GM19452 (cell line): ENCODE measurements around the gene ZC3H18.
A peak's percentile ranks its signal among the peaks of the same experiment; 100 is the strongest.

Experiments used
- ATAC-seq: cut with Tn5 transposase; IDR thresholded peaks from one replicate; pipeline ENCODE4 v1.9.1; 2021; ENCODE audit not compliant: unreplicated experiment

The ZC3H18 gene

GRCh38 chr16:88548985-88549384 lies 21.2 kb upstream of the ZC3H18 start:
- no peak for ATAC-seq

DNA sequence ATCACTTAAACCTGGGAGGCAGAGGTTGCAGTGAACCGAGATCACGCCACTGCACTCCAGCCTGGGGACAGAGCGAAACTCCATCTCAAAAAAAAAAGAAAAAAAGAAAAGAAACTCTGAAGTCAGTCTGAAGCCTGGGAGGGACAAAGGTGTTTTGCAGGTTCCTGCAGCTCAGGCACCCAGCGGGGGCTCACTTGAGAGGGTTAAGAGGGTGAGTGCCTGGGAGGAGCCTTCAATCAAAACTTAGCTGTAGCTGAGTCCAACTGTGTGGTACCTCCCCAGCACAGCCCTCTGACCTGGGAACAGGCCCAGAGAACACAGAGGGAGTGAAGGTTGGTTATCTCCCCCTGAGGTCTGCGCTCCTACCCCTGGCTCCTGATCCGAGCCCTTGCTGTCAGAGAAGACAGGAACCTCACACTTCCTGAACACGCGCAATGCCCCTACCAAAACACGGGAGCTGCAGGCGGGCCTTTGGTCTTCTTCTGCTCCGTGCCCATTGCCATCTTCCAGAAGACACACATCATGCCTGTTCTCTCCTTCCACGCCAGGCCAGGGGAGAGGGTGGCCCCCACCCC lies 20.4 kb upstream of the ZC3H18 start:
- no peak for ATAC-seq

- ATAC-seq = no peak
Observed at GRCh38 chr16:88550246-88550661, 19.9 kb upstream of the ZC3H18 start.

GRCh38 chr16:88552166-88552565 lies 18.0 kb upstream of the ZC3H18 start:
- no peak for ATAC-seq

- ATAC-seq = no peak
Observed at GRCh38 chr16:88552815-88553214, 17.4 kb upstream of the ZC3H18 start.

- no peak for ATAC-seq
Observed at GRCh38 chr16:88553739-88554138, 16.5 kb upstream of the ZC3H18 start.

DNA sequence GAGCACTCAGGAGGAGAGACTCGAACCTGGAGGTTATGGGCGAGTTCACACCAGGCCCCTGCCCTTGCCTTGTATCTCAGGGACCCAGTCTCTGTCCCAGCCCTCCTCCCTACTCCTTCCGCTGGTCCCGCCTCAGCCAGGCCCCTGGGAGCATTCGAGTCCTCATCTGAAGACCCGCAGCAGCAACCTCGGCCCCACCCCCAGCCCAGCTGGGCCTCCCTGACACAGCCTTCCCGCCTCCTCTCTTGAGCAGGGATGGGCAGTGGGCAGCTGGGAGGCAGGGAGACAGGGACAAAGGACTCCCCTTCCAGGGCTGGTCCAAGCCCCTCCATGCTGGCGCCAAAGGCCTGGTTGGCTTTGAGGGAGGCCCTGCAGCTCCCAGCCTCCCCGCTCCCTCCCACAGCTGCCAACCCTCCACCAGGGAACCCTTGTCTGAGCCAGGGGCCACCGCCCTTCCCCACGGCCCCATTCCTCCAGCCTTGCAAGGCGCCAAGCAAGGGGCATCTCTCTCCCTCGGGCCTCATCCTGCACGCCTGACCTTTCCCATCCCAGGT lies 15.4 kb upstream of the ZC3H18 start:
- ATAC-seq = no peak

- ATAC-seq = no peak
Observed at GRCh38 chr16:88556294-88556988, 13.8 kb upstream of the ZC3H18 start.

- no peak for ATAC-seq
Observed at GRCh38 chr16:88558457-88559442, 11.5 kb upstream of the ZC3H18 start.

DNA sequence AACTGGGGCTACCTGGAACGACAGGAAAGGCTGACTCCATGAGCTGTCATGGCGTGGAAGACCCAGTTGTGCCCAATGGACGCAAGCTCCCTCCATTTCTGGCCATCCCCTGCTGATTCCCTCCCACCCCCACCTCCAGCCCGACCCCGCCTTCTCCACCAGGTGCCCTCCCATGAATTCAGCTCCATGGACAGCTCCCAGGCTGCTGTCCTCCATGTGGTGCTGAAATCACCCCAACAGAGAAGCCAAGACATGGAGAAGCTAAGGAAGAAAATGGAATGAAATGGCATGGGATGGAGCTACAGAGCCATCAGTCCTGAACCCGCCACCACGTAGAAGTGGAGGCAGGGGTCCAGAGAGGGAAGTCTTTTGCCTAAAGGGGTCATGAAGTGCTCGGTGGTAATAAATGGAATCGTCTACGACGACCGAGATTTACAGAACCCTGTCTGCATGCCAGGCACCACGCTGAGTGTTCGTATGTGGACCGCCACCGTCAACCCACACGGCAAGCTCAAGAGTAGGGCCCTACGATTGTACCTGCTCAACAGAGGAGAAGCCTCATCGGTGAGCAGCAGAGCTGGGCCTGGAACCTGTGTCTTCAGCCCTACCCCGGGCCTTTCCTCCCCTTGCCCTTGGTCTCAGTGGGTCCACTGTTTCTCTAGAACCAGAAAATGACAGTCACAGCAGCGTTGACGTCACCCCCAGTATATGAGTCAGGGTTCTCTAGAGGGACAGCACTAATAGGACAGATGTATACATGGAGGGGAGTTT lies 9.3 kb upstream of the ZC3H18 start:
- ATAC-seq = no peak

DNA sequence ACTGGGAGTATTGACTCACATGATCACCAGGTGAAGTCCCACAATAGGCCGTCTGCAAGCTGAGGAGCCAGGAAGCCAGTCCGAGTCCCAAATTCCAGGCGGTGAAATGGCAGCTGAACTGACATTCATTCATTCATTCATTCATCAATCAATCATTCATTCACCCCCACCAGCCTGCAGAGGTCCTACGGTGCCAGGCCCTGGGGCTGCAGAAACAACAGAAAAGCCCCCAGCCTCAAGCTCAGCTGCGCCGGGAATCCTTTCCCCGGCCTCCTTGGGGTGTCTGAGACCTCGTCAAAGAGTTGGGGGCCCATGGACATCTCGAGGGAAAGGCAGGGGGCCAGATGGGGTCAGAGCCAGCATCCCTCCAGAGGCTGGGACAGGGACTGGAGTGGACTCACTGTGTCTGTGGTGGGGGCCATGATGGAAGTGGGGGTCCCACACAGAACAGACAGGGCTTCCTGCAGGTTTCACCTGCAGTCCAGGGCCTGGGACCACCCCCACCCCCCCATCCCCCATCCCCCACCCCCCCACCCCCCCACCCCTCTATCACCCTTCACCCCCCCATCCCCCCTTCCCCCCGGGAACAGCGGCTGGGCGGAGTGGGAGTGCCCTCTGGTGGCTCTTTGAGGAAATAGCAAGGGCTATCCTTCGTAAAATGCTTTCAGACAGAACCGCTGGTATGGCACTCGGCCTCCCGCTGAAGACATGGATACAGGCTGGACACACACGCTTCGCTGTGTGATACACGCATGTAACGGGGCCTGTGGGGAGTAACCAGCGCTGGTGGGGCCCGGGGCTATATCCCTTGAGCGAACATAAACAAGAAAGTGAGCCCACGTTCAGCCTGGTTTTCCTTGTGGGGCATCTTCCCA lies 8.5 kb upstream of the ZC3H18 start:
- ATAC-seq = no peak

DNA sequence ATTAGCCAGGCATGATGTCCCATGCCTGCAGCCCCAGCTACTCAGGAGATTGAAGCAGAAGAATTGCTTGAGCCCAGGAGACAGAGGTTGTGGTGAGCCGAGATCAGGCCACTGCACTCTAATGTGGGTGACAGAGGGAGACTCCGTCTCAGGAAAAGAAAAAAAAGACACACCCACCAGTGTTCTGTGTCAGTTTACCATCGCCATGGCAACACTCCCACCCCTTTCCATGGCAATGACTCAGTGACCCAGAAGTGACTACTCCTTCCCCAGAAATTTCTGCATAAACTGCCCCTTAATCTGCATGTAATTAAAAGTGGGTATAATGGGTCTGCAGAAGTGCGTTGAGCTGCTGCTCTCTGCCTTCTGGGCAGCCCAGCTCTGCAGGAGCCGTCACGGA lies 4.0 kb upstream of the ZC3H18 start:
- no peak for ATAC-seq

- ATAC-seq = no peak
Observed at GRCh38 chr16:88568710-88569613, 1.2 kb upstream of the ZC3H18 start.

DNA sequence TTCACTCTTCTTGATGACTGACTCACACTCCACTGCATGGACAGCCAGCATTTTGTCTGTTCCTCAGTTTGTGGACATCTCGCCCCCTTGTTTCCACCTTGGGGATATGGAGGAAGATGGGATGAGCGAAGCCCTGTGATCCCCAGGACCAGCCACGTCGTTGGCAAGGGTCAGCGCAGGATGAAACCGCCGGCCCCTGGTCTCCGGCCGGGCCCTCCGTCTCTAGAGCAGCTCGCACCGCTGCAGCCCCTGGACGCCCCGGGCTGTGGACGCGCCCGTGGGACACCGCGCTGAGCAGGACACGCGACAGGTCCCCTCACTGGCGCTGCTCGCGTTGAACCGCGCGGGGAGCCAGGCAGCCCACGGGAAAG lies 604 bp upstream of the ZC3H18 start:
- ATAC-seq = peak; percentile 28

DNA sequence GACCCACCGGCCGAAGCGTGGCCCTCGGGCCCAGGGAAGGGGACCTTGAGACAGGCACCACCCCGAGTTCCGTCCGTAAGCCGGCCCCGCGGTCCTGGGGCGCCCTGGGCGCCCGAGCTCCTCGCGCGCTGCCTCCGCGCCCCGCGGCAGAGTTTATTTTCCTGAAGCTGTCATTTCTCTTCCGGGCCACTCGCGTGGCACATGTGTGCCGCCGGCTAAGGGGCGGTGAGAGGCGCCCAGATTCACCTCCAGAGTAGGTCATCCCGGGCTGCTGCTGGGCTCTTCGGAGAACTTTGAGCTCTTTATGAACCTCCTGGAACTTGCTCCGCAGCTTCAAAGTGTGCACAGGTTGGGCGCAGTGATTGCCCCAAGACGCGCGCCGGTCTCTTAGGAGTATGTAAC lies 489 bp downstream of the ZC3H18 start:
- peak; percentile 20 for ATAC-seq

DNA sequence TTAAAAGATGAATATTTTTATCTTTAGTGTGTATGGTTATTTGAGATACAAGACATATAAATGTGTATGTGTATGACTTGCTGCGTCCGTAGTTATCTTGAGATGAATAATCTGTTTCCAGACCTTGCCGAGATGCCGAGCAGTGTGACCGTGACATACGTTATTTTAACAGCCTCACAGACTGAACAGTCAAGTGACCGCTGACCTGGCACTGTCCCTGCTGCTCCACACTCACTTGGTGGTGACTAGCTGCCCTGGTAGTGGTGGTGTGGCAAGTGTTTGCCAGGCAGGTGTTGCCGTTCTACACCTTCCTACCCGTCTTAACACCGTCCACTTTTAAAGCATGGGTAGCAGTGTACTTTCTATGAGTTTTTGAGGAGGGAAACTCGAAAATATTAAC lies 5.0 kb downstream of the ZC3H18 start:
- ATAC-seq = no peak

GRCh38 chr16:88576307-88576706 lies 6.1 kb downstream of the ZC3H18 start:
- no peak for ATAC-seq

GRCh38 chr16:88577166-88577565 lies 7.0 kb downstream of the ZC3H18 start:
- ATAC-seq = no peak
